ENCODE results near the gene DGUOK.

Gene DGUOK

GRCh38 chr2:73946666-73947065 is 20.0 kb downstream of the DGUOK start:
- no peak overlapping the region for H3K27ac ChIP-seq
- TF ChIP-seq ZFX (IDR thresholded peaks at IDR 0.05), result no peak
- no peak for TF ChIP-seq CTCF (conservative IDR thresholded peaks at IDR 0.05)

- H3K27ac ChIP-seq, result no peak overlapping the region
Measured at GRCh38 chr2:73947412-73948018, 20.8 kb downstream of the DGUOK start.

GRCh38 chr2:73949802-73950201 is 23.1 kb downstream of the DGUOK start:
- TF ChIP-seq CTCF (conservative IDR thresholded peaks at IDR 0.05), result no peak
- TF ChIP-seq ZFX (IDR thresholded peaks at IDR 0.05), result no peak
- H3K27ac ChIP-seq, result no peak overlapping the region

More at GRCh38 chr2:73947412-73948018, 20.8 kb downstream of the DGUOK start:
- TF ChIP-seq CTCF (conservative IDR thresholded peaks at IDR 0.05) (no peak), ZFX (IDR thresholded peaks at IDR 0.05) (no peak)

- H3K27ac ChIP-seq, result no peak overlapping the region
- no peak for TF ChIP-seq ZFX (IDR thresholded peaks at IDR 0.05)
- no peak for TF ChIP-seq CTCF (conservative IDR thresholded peaks at IDR 0.05)
Measured at GRCh38 chr2:73952499-73953446, 26.1 kb downstream of the DGUOK start.

GRCh38 chr2:73956218-73956865 is 29.7 kb downstream of the DGUOK start:
- H3K27ac ChIP-seq, result no peak overlapping the region
- TF ChIP-seq CTCF (conservative IDR thresholded peaks at IDR 0.05) (no peak), ZFX (IDR thresholded peaks at IDR 0.05) (no peak)

- TF ChIP-seq ZFX (IDR thresholded peaks at IDR 0.05), result no peak
- TF ChIP-seq CTCF (conservative IDR thresholded peaks at IDR 0.05), result no peak
- no peak overlapping the region for H3K27ac ChIP-seq
Measured at GRCh38 chr2:73961274-73961673, 34.6 kb downstream of the DGUOK start.
